ENCODE results near the gene GALNT10. TPM values are rescaled to one million over a fixed set of nuclear protein-coding genes. Genes with fewer than 3 reads are reported as not detected.

Gene GALNT10
- total and polyA plus RNA-seq, 2 of the 8 experiments (the other 6 are each of a cell fraction or from before 2014, with no cell fraction given): 4.6 to 15.5 TPM

DNA sequence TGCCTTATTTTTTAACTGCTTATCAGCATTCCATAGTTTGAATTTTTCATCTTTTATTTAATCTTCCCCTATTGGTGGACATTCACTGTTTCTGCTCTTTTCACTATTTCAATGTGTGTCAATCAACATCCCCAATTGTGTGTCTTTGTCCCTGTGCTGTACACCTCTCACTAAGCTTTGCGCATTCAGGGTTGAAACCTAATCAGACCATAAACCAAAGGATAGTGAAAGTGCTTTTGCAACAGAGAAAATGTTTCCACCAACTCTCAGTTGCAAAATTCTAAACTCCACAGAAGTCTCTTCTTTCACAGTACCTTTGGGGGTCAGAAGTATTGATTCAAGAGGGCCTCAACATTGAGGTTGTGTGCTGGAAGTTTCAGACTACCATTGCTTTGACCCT lies 128.2 kb downstream of the GALNT10 start:
- TF ChIP-seq GTF2F1 (IDR thresholded peaks at IDR 0.05; ENCODE audit: borderline replicate concordance, low read depth, low read length) (no peak), TAF7 (optimal IDR thresholded peaks at IDR 0.05; ENCODE audit: borderline replicate concordance, low read depth, low read length) (no peak), YY1 (IDR thresholded peaks at IDR 0.05; ENCODE audit: low read depth, low read length) (no peak), CHD2 (IDR thresholded peaks at IDR 0.05; ENCODE audit: low read length) (no peak), TCF12 (IDR thresholded peaks at IDR 0.05; ENCODE audit: low read depth, low read length) (no peak), ATF3 (IDR thresholded peaks at IDR 0.05; ENCODE audit: insufficient read depth, low read depth, low read length) (no peak)
- Histone ChIP-seq H3K4me1 (replicated peaks in 1 of 4; ENCODE audit: control insufficient read depth in 3 of 4, insufficient read depth in 4 of 4, low read length in 3 of 4) (no peaks in the 10 kb centered on the region; a peak in 1 of 7 replicates), H4K5ac (ENCODE audit: insufficient read length, low read depth, low read length) (no peak overlapping the region), H3K79me2 (ENCODE audit: control insufficient read depth in 1 of 2, insufficient read depth in 2 of 2, low read length in 2 of 2) (no peaks in the 10 kb centered on the region), H3K79me1 (ENCODE audit: low read depth, low read length) (no peaks in the 10 kb centered on the region), H3K27ac (ENCODE audit: low read depth, low read length) (no peak overlapping the region), H4K20me1 (replicated peaks in 1 of 2; ENCODE audit: control insufficient read depth in 1 of 2, insufficient read depth in 2 of 2, low read length in 2 of 2) (no peaks in the 10 kb centered on the region), H2AFZ (ENCODE audit: low read length) (no peak overlapping the region), H4K91ac (replicated peaks; ENCODE audit: insufficient read length, low read length) (no peak overlapping the region), H3K14ac (ENCODE audit: insufficient read length) (no peak overlapping the region), H2BK5ac (ENCODE audit: low read depth, low read length) (no peak overlapping the region), H3K56ac (replicated peaks; ENCODE audit: insufficient read length, low read depth, low read length) (no peak overlapping the region), H2BK12ac (ENCODE audit: low read depth, low read length) (no peak overlapping the region), H2BK120ac (replicated peaks; ENCODE audit: low read depth, low read length) (no peak overlapping the region), H4K8ac (ENCODE audit: extremely low read depth, insufficient read depth, low read length) (no peak overlapping the region), H3K4me3 (ENCODE audit: extremely low read depth in 1 of 4, insufficient read depth in 2 of 4, low read depth in 3 of 4, low read length in 4 of 4) (no peak overlapping the region), H3K4ac (replicated peaks; ENCODE audit: insufficient read length, low read depth, low read length) (no peak overlapping the region), H3K9ac (replicated peaks in 1 of 4; ENCODE audit: extremely low read depth in 1 of 4, low read depth in 3 of 4, low read length in 3 of 4) (no peak overlapping the region), H2BK15ac (ENCODE audit: low read length) (no peak overlapping the region), H3K23ac (ENCODE audit: insufficient read length) (no peak overlapping the region), H2AK5ac (ENCODE audit: low read depth, low read length) (no peak overlapping the region), H3K27me3 (replicated peaks in 1 of 4; ENCODE audit: control insufficient read depth in 3 of 4, extremely low read depth in 1 of 4, insufficient read depth in 3 of 4, low read length in 3 of 4) (no peaks in the 10 kb centered on the region), H3K23me2 (ENCODE audit: low read depth, low read length) (no peaks in the 10 kb centered on the region), H3K4me2 (ENCODE audit: insufficient read depth in 1 of 2, low read depth in 2 of 2, low read length in 2 of 2) (no peak overlapping the region), H3K9me3 (ENCODE audit: insufficient read depth in 2 of 2, low read depth in 1 of 2, low read length in 1 of 2) (no peaks in the 10 kb centered on the region), H2BK20ac (ENCODE audit: low read length) (no peak overlapping the region), H3K36me3 (ENCODE audit: control insufficient read depth in 2 of 4, insufficient read depth in 4 of 4, low read length in 3 of 4) (no peaks in the 10 kb centered on the region), H3K18ac (ENCODE audit: extremely low read depth, low read length) (no peak overlapping the region)
- FAIRE-seq: no peak
- DNase-seq (ENCODE audit: low read depth in 1 of 2, low spot score in 2 of 2): no peak
- WGBS, 2 experiments (ENCODE audit: extremely low coverage in 1 of 2, insufficient coverage in 1 of 2, insufficient read length in 1 of 2, insufficient replicate concordance in 2 of 2, low coverage in 1 of 2, low lambda C conversion rate in 2 of 2, missing lambda C conversion rate in 1 of 2): 88% methylated on average over 1 of the region's 1 CpG; no CpG with 5 or more reads in 1 of the 2 experiments
- ChIA-PET CTCF (ENCODE audit: partially characterized antibody) (interaction anchor here (0.8 to 1.7 kb wide), 3 partner anchors 9 to 86 kb away, joined by 3 to 5 read pairs (median 4); no protein-coding TSS in a partner anchor), POLR2A (ENCODE audit: partially characterized antibody) (no interaction called here)
